ENCODE measurements around the gene MPV17. TPM values are rescaled to one million over a fixed set of nuclear protein-coding genes. Genes with fewer than 3 reads are reported as not detected.
"Not testable (repeated sequence)": the region's sequence is repeated elsewhere in the genome, so short reads cannot be mapped to it uniquely, and the experiment has no call there.

The MPV17 gene
- total and polyA plus RNA-seq, 10 donors, result 58.0 to 101 (median 80.3) TPM

GRCh38 chr2:27270670-27271069, 52.2 kb downstream of the MPV17 start:
- no peak for DNase-seq
- Histone ChIP-seq H3K27me3 (replicated peaks in 1 of 7) (peaks cover 0 to 40% (median 3%) of the 10 kb centered on the region in 7 donors), H3K9me3 (no peaks in the 10 kb centered on the region), H3K36me3 (no peaks in the 10 kb centered on the region), H3K4me3 (no peak overlapping the region), H3K27ac (no peak overlapping the region), H3K4me1 (no peaks in the 10 kb centered on the region)
- intact Hi-C loops (cut with DNase I; ENCODE audit: low total_unique reads), result loop anchor here (10.0 kb wide), 1 partner anchor 306 kb away; no protein-coding TSS in a partner anchor
- TF ChIP-seq POLR2A (IDR thresholded peaks at IDR 0.05), result no peak
- no peak for TF ChIP-seq CTCF (IDR thresholded peaks at IDR 0.05 in 8 of 11, conservative IDR thresholded peaks at IDR 0.05 in 3 of 11)
- TF ChIP-seq POLR2AphosphoS5 (IDR thresholded peaks at IDR 0.05), result no peak
- 52 to 64% (median 54%) methylated on average over 2 of the region's 2 CpGs for WGBS, 5 donors

- Histone ChIP-seq H3K27me3 (replicated peaks in 1 of 7) (peaks cover 0 to 46% (median 9%) of the 10 kb centered on the region in 7 donors), H3K27ac (no peak overlapping the region), H3K4me3 (no peak overlapping the region), H3K9me3 (no peaks in the 10 kb centered on the region), H3K4me1 (peaks cover 2 to 4% (median 3%) of the 10 kb centered on the region in 6 donors), H3K36me3 (no peaks in the 10 kb centered on the region)
- no peak for DNase-seq
- intact Hi-C loops (cut with DNase I; ENCODE audit: low total_unique reads), result loop anchor here (10.0 kb wide), 1 partner anchor 305 kb away; no protein-coding TSS in a partner anchor
- TF ChIP-seq CTCF (IDR thresholded peaks at IDR 0.05 in 8 of 11, conservative IDR thresholded peaks at IDR 0.05 in 3 of 11) (no peak), POLR2AphosphoS5 (IDR thresholded peaks at IDR 0.05) (no peak), POLR2A (IDR thresholded peaks at IDR 0.05) (no peak)
- 81 to 92% (median 85%) methylated on average over 3 of the region's 3 CpGs for WGBS, 5 donors
These were observed 52.8 kb downstream of the MPV17 start for GRCh38 chr2:27270131-27270530.

- H3K9me3 ChIP-seq; H3K36me3 ChIP-seq; H3K4me3 ChIP-seq; DNase-seq; H3K27ac ChIP-seq; intact Hi-C loops (cut with DNase I; ENCODE audit: low total_unique reads): not testable (repeated sequence)
- WGBS, 5 donors, result 87 to 95% (median 93%) methylated on average over 13 of the region's 13 CpGs
- peaks cover 20 to 22% (median 21%) of the 10 kb centered on the region in 6 donors for H3K4me1 ChIP-seq
- H3K27me3 ChIP-seq (replicated peaks in 1 of 7), result peaks cover 0 to 64% (median 27%) of the 10 kb centered on the region in 7 donors
These were observed 54.6 kb downstream of the MPV17 start for GRCh38 chr2:27268296-27268695.

- Histone ChIP-seq H3K9me3 (no peaks in the 10 kb centered on the region), H3K4me3 (peak overlapping the region in 1 of 8 donors; percentile 83), H3K27me3 (replicated peaks in 1 of 7) (peaks cover 3 to 92% (median 50%) of the 10 kb centered on the region in 7 donors), H3K4me1 (peaks cover 28 to 43% (median 40%) of the 10 kb centered on the region in 6 donors), H3K36me3 (no peaks in the 10 kb centered on the region), H3K27ac (no peak overlapping the region)
- intact Hi-C loops (cut with DNase I; ENCODE audit: low total_unique reads), result no loop called here
- DNase-seq, result no peak
- no peak for TF ChIP-seq POLR2AphosphoS5 (IDR thresholded peaks at IDR 0.05)
- no peak for TF ChIP-seq CTCF (IDR thresholded peaks at IDR 0.05 in 8 of 11, conservative IDR thresholded peaks at IDR 0.05 in 3 of 11)
- TF ChIP-seq POLR2A (IDR thresholded peaks at IDR 0.05), result no peak
These were observed 57.4 kb downstream of the MPV17 start for GRCh38 chr2:27265536-27265870.

All from spleen (tissue), 11 donors.